Psoas muscle (tissue), 8 donors: ENCODE data around the gene PHKA2. TPM values are rescaled to one million over a fixed set of nuclear protein-coding genes. Genes with fewer than 3 reads are reported as not detected.

ENCODE experiments used
- ATAC-seq, 4 donors: fragments of 200-7000 bp; cut with Tn5 transposase; one replicate each; pipeline ENCODE4 v1.9.1; 2020; ENCODE audit warnings: moderate library complexity in 3 of 4, mild to moderate bottlenecking in 2 of 4
- DNase-seq, 2 donors: peaks; one replicate each; pipeline ENCODE4 v3.0.0-alpha.2; 2020
- H3K27ac ChIP-seq: fragments of 200-600 bp; one replicate; pipeline ENCODE4 v1.8.0; 2022
- H3K27me3 ChIP-seq, 3 donors: fragments of 200-600 bp in 1 of 3; one replicate each; pipeline versions ENCODE4 v1.6.1 to v1.8.0; 2013 to 2022; ENCODE audit warnings: low read length in 2 of 3, mild to moderate bottlenecking in 2 of 3, moderate library complexity in 1 of 3; ENCODE audit not compliant: insufficient read depth in 3 of 3
- H3K36me3 ChIP-seq, 2 donors: fragments of 200-600 bp in 1 of 2; one replicate each; pipeline versions ENCODE4 v1.6.1 to v1.8.0; 2013 to 2022; ENCODE audit warnings: low read depth in 1 of 2, mild to moderate bottlenecking in 1 of 2, moderate library complexity in 1 of 2; ENCODE audit not compliant: insufficient read depth in 1 of 2
- H3K4me1 ChIP-seq: fragments of 200-600 bp; one replicate; pipeline ENCODE4 v1.8.0; 2022
- H3K4me3 ChIP-seq: fragments of 200-600 bp; one replicate; pipeline ENCODE4 v1.8.0; 2022; ENCODE audit warnings: mild to moderate bottlenecking
- H3K9me3 ChIP-seq: fragments of 200-600 bp; one replicate; pipeline ENCODE4 v1.8.0; 2022
- CTCF ChIP-seq: fragments of 200-600 bp; IDR thresholded peaks from one replicate; pipeline ENCODE4 v1.8.0; 2022; ENCODE audit warnings: antibody characterized with exemption
- WGBS, 3 donors: extraction: QIAGEN DNeasy Blood & Tissue Kit; methylation state at CpG; one replicate each; pipeline versions ENCODE4 v1.1.6 to v1.1.7; 2013; 5-methylcytosine and 5-hydroxymethylcytosine counted together
- intact Hi-C, 2 donors: fragments of 100-400 bp; cut with DNase I; formaldehyde crosslinking; loops; one replicate each; pipeline versions ENCODE4 v1.11.0 to v1.14.2; 2022
- polyA plus RNA-seq, 3 donors: library from polyadenylated mRNA; stranded (reverse); fragments of 200-250 nt; gene quantifications; one replicate each; pipeline ENCODE4 v1.2.3, GENCODE V29; 2013
- total RNA-seq, 4 donors: library from RNA; stranded (reverse); fragmentation: NEBNext Ultra II Directional in 2 of 4; extraction: Animal tissue kit (Norgen Biotek cat#: 25700) in 2 of 4; gene quantifications; one replicate each; pipeline versions ENCODE4 v1.2.1 to v1.2.4, GENCODE V29; 2021 to 2023
- donor health status: healthy with polysubstance abuse.
- donor health status: DM: no; HTN: no; CAD: no; lungs with moderate emphysema.
- donor health status: Bipolar disorder and iron deficiency.
- donor health status: healthy.
- donor health status: DM: yes; HTN: yes; CAD: no.
- donor health status: DM: no; HTN: no; CAD: no.
- donor health status: DM: no; HTN: no; CAD: no.
- donor health status: DM: yes; HTN: yes; CAD: no.

PHKA2 gene
- total and polyA plus RNA-seq, 7 donors = 3.7 to 24.8 (median 8.9) TPM

- 58 to 70% (median 60%) methylated on average over 10 of the region's 10 CpGs for WGBS, 3 donors
- intact Hi-C loops = no loop called here
- DNase-seq = no peak
- Histone ChIP-seq H3K4me3 (no peak overlapping the region), H3K27me3 (no peaks in the 10 kb centered on the region), H3K4me1 (no peaks in the 10 kb centered on the region), H3K36me3 (no peaks in the 10 kb centered on the region), H3K9me3 (no peaks in the 10 kb centered on the region), H3K27ac (no peak overlapping the region)
- no peak for TF ChIP-seq CTCF
- no peak for ATAC-seq
Measured at GRCh38 chrX:18871161-18871890, 112.6 kb downstream of the PHKA2 start.

DNA sequence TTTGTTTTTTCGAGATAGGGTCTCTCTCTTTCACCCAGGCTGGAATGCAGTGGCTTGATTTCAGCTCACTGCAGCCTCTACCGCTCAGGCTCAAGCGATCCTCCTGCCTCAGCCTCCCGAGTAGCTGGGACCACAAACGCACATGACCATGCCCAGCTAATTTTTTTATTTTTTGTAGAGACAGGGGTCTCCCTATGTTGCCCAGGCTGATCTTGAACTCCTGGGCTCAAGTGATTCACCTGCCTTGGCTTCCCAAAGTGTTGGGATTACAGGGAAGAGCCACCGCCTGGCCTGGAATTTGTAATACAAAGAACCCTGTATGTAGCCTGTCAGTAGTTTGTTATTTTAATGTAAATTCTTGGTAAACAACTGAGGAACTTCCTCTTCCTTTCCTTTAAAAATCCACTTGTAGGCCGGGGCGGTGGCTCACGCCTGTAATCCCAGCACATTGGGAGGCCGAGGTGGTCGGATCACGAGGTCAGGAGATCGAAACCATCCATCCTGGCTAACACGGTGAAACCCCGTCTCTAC, 119.5 kb downstream of the PHKA2 start:
- no peaks in the 10 kb centered on the region for H3K27me3 ChIP-seq
- no peak for DNase-seq
- H3K9me3 ChIP-seq = no peaks in the 10 kb centered on the region
- ATAC-seq = no peak
- WGBS, 3 donors = 87 to 93% (median 92%) methylated on average over 15 of the region's 15 CpGs
- intact Hi-C loops = no loop called here
- TF ChIP-seq CTCF = no peak
- H3K4me3 ChIP-seq = no peak overlapping the region
- no peak overlapping the region for H3K27ac ChIP-seq
- no peaks in the 10 kb centered on the region for H3K4me1 ChIP-seq
- no peaks in the 10 kb centered on the region for H3K36me3 ChIP-seq

DNA sequence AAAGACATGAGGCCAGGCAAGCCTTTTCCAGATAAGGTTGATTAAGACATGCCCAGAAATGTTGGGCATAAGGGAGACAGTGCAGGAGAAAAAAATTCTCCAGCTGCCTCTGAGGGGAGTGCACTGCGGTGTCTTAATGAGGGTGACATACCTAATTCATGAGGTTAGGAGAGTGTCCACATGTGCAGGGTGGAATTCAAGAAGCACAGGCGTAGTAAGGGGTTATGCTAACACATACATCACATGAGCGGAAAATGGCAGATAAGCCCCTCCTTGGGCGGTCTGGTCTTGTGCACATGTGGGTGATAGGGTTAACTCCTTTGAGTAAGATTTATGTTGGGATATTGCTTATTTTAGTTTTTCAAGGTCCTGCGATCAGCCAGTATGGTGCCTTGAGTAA, 122.4 kb downstream of the PHKA2 start:
- no peak overlapping the region for H3K27ac ChIP-seq
- no peaks in the 10 kb centered on the region for H3K27me3 ChIP-seq
- H3K9me3 ChIP-seq = no peaks in the 10 kb centered on the region
- no peaks in the 10 kb centered on the region for H3K36me3 ChIP-seq
- TF ChIP-seq CTCF = no peak
- H3K4me1 ChIP-seq = no peaks in the 10 kb centered on the region
- DNase-seq (no peak), ATAC-seq (no peak)
- intact Hi-C loops = no loop called here
- no peak overlapping the region for H3K4me3 ChIP-seq
- WGBS, 3 donors = 83 to 88% (median 83%) methylated on average over 5 of the region's 5 CpGs

- intact Hi-C loops = no loop called here
- no peak for TF ChIP-seq CTCF
- H3K36me3 ChIP-seq = no peaks in the 10 kb centered on the region
- WGBS, 3 donors = 59 to 64% (median 63%) methylated on average over 1 of the region's 1 CpG
- DNase-seq = no peak
- H3K27ac ChIP-seq = no peak overlapping the region
- H3K4me1 ChIP-seq = no peaks in the 10 kb centered on the region
- no peak overlapping the region for H3K4me3 ChIP-seq
- H3K9me3 ChIP-seq = no peaks in the 10 kb centered on the region
- ATAC-seq = no peak
- no peaks in the 10 kb centered on the region for H3K27me3 ChIP-seq
Measured at GRCh38 chrX:18856645-18856997, 127.3 kb downstream of the PHKA2 start.
